WERI-Rb-1 (cell line): Measurements from ENCODE around the gene ANKRD6.

ENCODE experiments used
- DNase-seq: peaks from one replicate; pipeline ENCODE4 v3.0.0-alpha.2; 2020
- H3K27ac ChIP-seq: fragments of 250-450 bp; sonication (Bioruptor Pico); 2 replicates; pipeline ENCODE4 v1.5.1; 2020; ENCODE audit warnings: mild to moderate bottlenecking, moderate library complexity
- H3K27me3 ChIP-seq: fragments of 250-450 bp; sonication (Bioruptor Pico); 2 replicates; pipeline ENCODE4 v1.5.1; 2021; ENCODE audit warnings: mild to moderate bottlenecking, low read depth, moderate library complexity; ENCODE audit not compliant: insufficient read depth, severe bottlenecking
- H3K36me3 ChIP-seq: fragments of 250-450 bp; sonication (Bioruptor Pico); 2 replicates; pipeline ENCODE4 v1.5.1; 2020; ENCODE audit warnings: mild to moderate bottlenecking, moderate library complexity
- H3K4me3 ChIP-seq: 2 replicates; pipeline ENCODE4 v1.5.1; 2011; ENCODE audit warnings: low read depth, mild to moderate bottlenecking, control low read depth, low read length
- H3K9me3 ChIP-seq: fragments of 250-450 bp; sonication (Bioruptor Pico); 2 replicates; pipeline ENCODE4 v1.5.1; 2021; ENCODE audit warnings: mild to moderate bottlenecking, moderate library complexity; ENCODE audit not compliant: severe bottlenecking
- TF ChIP-seq, protein P1 (sequence below): IDR thresholded peaks from 2 replicates; pipeline ENCODE4 v1.5.1; 2011; ENCODE audit warnings: low read depth, mild to moderate bottlenecking, control low read depth, inconsistent platforms, low read length

ANKRD6 gene

DNA sequence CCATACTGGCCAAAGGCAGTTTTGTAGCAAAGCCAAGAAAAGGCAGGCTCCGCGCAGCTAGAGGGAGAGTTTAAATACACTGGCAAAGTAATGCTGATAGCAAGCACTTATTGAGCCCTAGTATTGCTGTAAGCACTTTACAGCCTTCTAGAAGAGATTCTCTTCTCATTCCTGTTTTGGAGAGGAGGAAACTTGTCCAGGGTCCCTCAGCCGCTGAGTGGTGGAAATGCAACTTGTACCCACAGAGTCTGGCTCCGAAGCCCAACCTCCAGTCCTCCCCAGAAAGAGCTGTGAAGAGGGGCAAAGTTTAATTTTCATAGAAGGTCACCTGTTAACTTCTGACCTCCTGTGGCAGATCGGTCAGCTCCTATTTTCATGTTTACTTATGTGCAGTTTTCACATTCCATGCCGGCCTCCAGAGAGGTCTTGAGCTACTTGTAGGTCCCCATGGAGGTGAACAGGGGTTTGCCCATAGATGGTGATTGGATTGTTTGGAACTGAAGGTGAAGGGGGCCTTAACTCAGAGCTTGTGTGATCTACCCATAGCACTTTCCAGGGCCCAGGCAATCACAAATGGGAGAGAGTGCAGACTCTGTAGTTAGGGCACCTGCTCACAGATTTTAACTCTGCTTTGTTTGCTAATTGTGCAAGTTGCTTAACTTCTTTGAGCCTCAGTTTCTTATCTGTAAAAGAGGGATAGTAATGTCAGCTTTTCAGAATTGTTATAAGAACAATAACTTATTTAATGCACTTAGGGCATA is 134.9 kb downstream of the ANKRD6 start:
- TF ChIP-seq, protein P1, sequence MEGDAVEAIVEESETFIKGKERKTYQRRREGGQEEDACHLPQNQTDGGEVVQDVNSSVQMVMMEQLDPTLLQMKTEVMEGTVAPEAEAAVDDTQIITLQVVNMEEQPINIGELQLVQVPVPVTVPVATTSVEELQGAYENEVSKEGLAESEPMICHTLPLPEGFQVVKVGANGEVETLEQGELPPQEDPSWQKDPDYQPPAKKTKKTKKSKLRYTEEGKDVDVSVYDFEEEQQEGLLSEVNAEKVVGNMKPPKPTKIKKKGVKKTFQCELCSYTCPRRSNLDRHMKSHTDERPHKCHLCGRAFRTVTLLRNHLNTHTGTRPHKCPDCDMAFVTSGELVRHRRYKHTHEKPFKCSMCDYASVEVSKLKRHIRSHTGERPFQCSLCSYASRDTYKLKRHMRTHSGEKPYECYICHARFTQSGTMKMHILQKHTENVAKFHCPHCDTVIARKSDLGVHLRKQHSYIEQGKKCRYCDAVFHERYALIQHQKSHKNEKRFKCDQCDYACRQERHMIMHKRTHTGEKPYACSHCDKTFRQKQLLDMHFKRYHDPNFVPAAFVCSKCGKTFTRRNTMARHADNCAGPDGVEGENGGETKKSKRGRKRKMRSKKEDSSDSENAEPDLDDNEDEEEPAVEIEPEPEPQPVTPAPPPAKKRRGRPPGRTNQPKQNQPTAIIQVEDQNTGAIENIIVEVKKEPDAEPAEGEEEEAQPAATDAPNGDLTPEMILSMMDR: no peak
- no peaks in the 10 kb centered on the region for H3K27me3 ChIP-seq
- no peaks in the 10 kb centered on the region for H3K36me3 ChIP-seq
- H3K27ac ChIP-seq: no peak overlapping the region
- no peak overlapping the region for H3K4me3 ChIP-seq
- DNase-seq: no peak
- no peaks in the 10 kb centered on the region for H3K9me3 ChIP-seq

DNA sequence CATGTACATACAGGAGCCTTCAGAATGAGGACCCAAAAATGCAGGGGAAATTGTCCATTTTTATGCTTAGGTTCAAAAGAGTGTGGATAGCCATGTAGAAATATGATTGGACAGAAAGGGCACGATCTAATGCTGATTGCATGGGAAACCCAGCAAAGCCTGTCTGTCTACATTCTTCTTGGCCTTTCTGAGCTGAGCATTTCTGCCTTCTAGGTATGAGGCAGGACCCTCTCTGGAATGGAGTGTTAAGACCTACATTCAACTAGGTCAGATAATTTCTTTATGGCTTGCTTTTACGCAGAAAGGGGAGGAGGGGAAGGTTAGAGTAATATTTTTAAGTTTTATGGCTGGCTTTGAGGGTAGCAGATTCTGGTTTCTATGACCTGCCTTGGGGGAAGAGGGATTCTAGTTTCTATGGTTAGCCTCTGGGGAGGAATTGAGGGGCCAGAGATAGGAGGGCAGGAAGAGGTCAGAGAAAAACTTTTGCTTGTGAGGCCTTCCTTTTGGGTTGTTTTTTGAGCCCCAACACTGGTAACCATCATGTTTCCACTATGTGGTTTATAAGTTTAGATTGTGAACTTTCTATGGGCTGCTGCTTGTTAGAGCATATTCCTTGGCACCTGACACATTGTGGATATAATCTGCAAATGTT is 142.1 kb downstream of the ANKRD6 start:
- H3K27me3 ChIP-seq: no peaks in the 10 kb centered on the region
- no peak overlapping the region for H3K4me3 ChIP-seq
- H3K36me3 ChIP-seq: no peaks in the 10 kb centered on the region
- H3K27ac ChIP-seq: no peak overlapping the region
- H3K9me3 ChIP-seq: no peaks in the 10 kb centered on the region
- TF ChIP-seq, protein P1: no peak
- no peak for DNase-seq

DNA sequence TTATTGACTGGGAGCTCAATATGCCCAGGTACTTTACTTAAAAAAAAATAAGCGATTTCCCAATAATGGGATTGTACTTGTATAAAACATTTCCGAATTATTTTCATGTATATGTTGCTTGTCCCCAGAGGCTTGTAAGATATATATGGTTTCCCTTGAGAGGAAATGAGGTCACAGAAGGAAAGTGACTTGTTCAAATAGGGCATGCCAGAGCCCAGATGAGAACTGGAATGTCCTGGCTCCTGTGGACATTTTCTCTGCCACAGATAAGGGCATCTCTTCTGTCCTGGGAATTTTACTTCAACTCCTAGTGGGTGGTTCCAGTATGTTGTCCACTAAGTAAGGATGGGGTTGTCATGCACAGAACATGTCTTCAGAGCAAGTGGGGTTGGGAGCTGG is 142.6 kb downstream of the ANKRD6 start:
- no peak overlapping the region for H3K4me3 ChIP-seq
- no peaks in the 10 kb centered on the region for H3K27me3 ChIP-seq
- no peak overlapping the region for H3K27ac ChIP-seq
- no peaks in the 10 kb centered on the region for H3K36me3 ChIP-seq
- DNase-seq: no peak
- TF ChIP-seq, protein P1: no peak
- no peaks in the 10 kb centered on the region for H3K9me3 ChIP-seq

DNA sequence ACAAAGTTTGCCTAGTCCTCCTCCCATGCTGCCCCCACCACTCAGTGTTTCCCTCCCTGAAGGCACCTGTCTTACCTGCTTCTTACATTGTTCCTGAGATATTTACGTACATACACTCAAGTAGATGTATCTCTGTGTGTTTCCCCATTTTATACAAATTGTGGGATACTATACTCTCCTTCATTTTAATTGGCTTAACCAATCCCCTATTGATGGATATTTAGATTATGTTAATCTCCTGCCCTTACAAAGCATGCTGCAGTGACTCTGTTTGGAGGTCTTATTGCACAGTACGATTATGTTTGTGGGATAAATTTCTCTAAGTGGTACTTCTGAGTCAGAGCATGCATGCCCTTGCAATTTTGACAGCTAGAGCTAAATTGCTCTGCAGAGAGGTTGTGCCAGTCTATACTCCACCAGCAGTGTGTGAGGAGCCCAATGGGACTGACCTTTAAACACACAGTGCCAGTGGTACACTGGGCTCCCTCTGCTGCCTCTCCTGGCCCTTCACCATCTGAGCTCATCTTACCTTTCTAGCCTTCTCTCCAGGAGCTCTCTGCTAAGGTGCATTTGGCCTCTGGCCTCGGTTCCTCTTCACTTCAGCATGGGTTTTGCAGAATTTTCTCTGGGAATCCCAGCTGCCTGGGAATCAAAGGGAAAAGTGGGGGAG is 148.2 kb downstream of the ANKRD6 start:
- Histone ChIP-seq H3K27ac (no peak overlapping the region), H3K27me3 (no peaks in the 10 kb centered on the region), H3K4me3 (no peak overlapping the region), H3K36me3 (no peaks in the 10 kb centered on the region), H3K9me3 (no peaks in the 10 kb centered on the region)
- TF ChIP-seq, protein P1: no peak
- DNase-seq: no peak

DNA sequence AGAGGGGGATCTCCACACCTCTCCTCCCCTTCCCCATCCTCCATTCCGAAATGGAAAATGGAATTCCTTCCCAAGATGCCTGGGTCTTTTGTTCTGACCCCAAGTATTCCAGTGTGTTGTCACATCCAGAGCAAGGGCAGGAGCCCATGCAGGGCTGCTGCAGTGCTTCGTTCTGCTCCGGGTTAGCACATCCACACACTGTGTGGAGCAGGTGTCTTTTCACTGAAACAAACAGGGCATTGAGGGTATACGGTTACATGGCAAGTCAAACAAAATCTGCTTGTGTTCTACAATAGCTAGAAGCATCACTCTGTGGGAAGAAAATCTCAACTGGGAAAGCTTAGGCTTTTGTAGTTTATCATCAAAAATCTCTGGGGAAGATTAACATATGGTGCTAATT is 148.7 kb downstream of the ANKRD6 start:
- H3K9me3 ChIP-seq: no peaks in the 10 kb centered on the region
- DNase-seq: no peak
- H3K27ac ChIP-seq: no peak overlapping the region
- no peaks in the 10 kb centered on the region for H3K36me3 ChIP-seq
- H3K27me3 ChIP-seq: no peaks in the 10 kb centered on the region
- TF ChIP-seq, protein P1: no peak
- no peak overlapping the region for H3K4me3 ChIP-seq
